Fibroblast of lung (primary cell): ENCODE measurements around the gene ANO10. TPM values are rescaled to one million over a fixed set of nuclear protein-coding genes. Genes with fewer than 3 reads are reported as not detected.
"Not testable (repeated sequence)": the region's sequence is repeated elsewhere in the genome, so short reads cannot be mapped to it uniquely, and the experiment has no call there.

Source experiments
- DNase-seq, 2 donors: peaks; one replicate each; pipeline versions ENCODE4 v3.0.0 to v3.0.0-alpha.2; 2010; ENCODE audit warnings: low read depth in 2 of 2
- H2AFZ ChIP-seq: 2 replicates; pipeline ENCODE4 v1.5.1; 2012; ENCODE audit warnings: low read length, control low read depth, inconsistent platforms
- H3K27ac ChIP-seq: 2 replicates; pipeline ENCODE4 v1.5.1; 2011; ENCODE audit warnings: low read length, control low read depth; ENCODE audit not compliant: insufficient read depth
- H3K27me3 ChIP-seq: 2 replicates; pipeline ENCODE4 v1.5.1; 2011; ENCODE audit warnings: mild to moderate bottlenecking, low read length; ENCODE audit not compliant: control insufficient read depth, insufficient read depth
- H3K36me3 ChIP-seq: 2 replicates; pipeline ENCODE4 v1.5.1; 2011; ENCODE audit warnings: low read length; ENCODE audit not compliant: control insufficient read depth, insufficient read depth
- H3K4me1 ChIP-seq: 2 replicates; pipeline ENCODE4 v1.5.1; 2011; ENCODE audit warnings: low read length; ENCODE audit not compliant: control insufficient read depth, insufficient read depth; ENCODE audit errors: extremely low read depth
- H3K4me2 ChIP-seq: 2 replicates; pipeline ENCODE4 v1.5.1; 2011; ENCODE audit warnings: low read length, control low read depth; ENCODE audit not compliant: insufficient read depth; ENCODE audit errors: extremely low read depth
- H3K4me3 ChIP-seq, 4 experiments: fragments of 200-600 bp in 1 of 4; sonication (generic) in 1 of 4; replicated peaks in 1 of 4; 2 replicates each; pipeline ENCODE4 v1.5.1; 2011 to 2016; ENCODE audit warnings: low read length in 4 of 4, low read depth in 3 of 4, mild to moderate bottlenecking in 3 of 4, control low read depth in 2 of 4, inconsistent platforms in 1 of 4, mixed read lengths in 1 of 4; ENCODE audit not compliant: insufficient read depth in 1 of 4; ENCODE audit errors: control extremely low read depth in 1 of 4
- H3K79me2 ChIP-seq: 2 replicates; pipeline ENCODE4 v1.5.1; 2012; ENCODE audit warnings: mild to moderate bottlenecking, low read length, inconsistent platforms; ENCODE audit not compliant: control insufficient read depth, insufficient read depth
- H3K9ac ChIP-seq: 2 replicates; pipeline ENCODE4 v1.5.1; 2011; ENCODE audit warnings: mild to moderate bottlenecking, low read length, control low read depth; ENCODE audit not compliant: insufficient read depth
- H3K9me3 ChIP-seq: 2 replicates; pipeline ENCODE4 v1.5.1; 2012; ENCODE audit warnings: low read depth, low read length; ENCODE audit not compliant: control insufficient read depth, insufficient read depth
- H4K20me1 ChIP-seq: 2 replicates; pipeline ENCODE4 v1.5.1; 2011; ENCODE audit warnings: low read length; ENCODE audit not compliant: control insufficient read depth, insufficient read depth; ENCODE audit errors: extremely low read depth
- CTCF ChIP-seq, 2 donors: IDR thresholded peaks in 1 of 2; conservative IDR thresholded peaks in 1 of 2; 1 replicate in 1 of 2; 2 replicates in 1 of 2; pipeline ENCODE4 v1.5.1; 2011 to 2012; ENCODE audit warnings: low read length in 2 of 2, control low read depth in 1 of 2, inconsistent platforms in 1 of 2, low read depth in 1 of 2, mild to moderate bottlenecking in 1 of 2
- EZH2 ChIP-seq: IDR thresholded peaks from 2 replicates; pipeline ENCODE4 v1.5.1; 2012; ENCODE audit warnings: low read length, control low read depth, mild to moderate bottlenecking; ENCODE audit errors: missing control alignments
- polyA plus RNA-seq, 2 donors: library from polyadenylated mRNA; depleted of rRNA in 1 of 2; stranded (reverse) in 1 of 2; unstranded in 1 of 2; fragments of >200 nt; gene quantifications; 2 replicates each; pipeline ENCODE4 v1.2.1, GENCODE V29; 2011 to 2012; ENCODE audit warnings: missing spikeins in 1 of 2
- total RNA-seq: library from RNA; depleted of rRNA; stranded (reverse); fragments of >200 nt; gene quantifications from 2 replicates; pipeline ENCODE4 v1.2.1, GENCODE V29; 2014

ANO10 gene
- total and polyA plus RNA-seq, 2 donors (not counting 1 experiment from before 2014, with no cell fraction given): 103 to 138 TPM

- no peaks in the 10 kb centered on the region for H3K79me2 ChIP-seq
- DNase-seq: no peak
Measured at GRCh38 chr3:43659250-43659880, 37.6 kb upstream of the ANO10 start.

DNA sequence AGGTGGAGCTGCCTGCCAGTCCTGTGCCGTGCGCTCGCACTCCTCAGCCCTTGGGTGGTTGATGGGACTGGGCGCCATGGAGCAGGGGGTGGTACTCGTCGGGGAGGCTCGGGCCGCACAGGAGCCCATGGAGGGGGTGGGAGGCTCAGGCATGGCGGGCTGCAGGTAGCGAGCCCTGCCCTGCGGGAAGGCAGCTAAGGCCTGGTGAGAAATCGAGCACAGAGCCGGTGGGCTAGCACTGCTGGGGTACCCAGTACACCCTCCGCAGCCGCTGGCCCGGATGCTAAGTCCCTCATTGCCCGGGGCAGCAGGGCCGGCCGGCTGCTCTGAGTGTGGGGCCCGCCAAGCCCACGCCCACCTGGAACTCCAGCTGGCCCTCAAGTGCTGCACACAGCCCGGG is 34.6 kb upstream of the ANO10 start:
- not testable (repeated sequence) for H3K9ac ChIP-seq, DNase-seq, H3K4me1 ChIP-seq, H3K4me3 ChIP-seq, H3K27ac ChIP-seq, H3K4me2 ChIP-seq, H4K20me1 ChIP-seq, H3K9me3 ChIP-seq, H3K27me3 ChIP-seq, H3K36me3 ChIP-seq, H3K79me2 ChIP-seq, H2AFZ ChIP-seq

More at GRCh38 chr3:43659250-43659880, 37.6 kb upstream of the ANO10 start:
- Histone ChIP-seq H3K9me3 (no peaks in the 10 kb centered on the region), H3K27me3 (no peaks in the 10 kb centered on the region), H2AFZ (no peak overlapping the region), H3K27ac (no peak overlapping the region), H3K4me3 (no peak overlapping the region), H3K9ac (no peak overlapping the region), H3K36me3 (no peaks in the 10 kb centered on the region), H3K4me2 (no peak overlapping the region), H4K20me1 (no peaks in the 10 kb centered on the region), H3K4me1 (no peaks in the 10 kb centered on the region)
- TF ChIP-seq EZH2: no peak
- TF ChIP-seq CTCF (conservative IDR thresholded peaks at IDR 0.05 in 1 of 2, IDR thresholded peaks at IDR 0.05 in 1 of 2; ENCODE audit: low read depth in 1 of 2, low read length in 2 of 2): no peak

DNA sequence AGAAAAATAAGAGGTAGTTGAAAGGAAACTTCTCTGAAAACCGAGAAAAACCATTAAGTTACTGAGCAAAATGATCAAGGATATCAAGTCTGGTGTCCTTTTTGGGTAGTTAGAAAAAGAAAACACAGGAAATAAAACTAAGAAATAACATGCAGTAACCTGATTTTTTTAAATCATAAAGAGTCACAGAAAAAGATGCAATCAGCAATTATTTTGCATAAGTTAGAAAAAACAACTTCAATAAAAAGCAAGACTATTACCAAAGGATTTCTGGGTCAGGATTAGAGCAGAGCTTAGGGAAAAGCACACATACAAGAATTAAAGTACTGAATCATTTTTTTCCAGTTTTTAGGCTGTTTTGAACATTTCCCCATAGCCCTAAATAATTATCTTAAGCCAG is 28.5 kb upstream of the ANO10 start:
- Histone ChIP-seq H3K4me1 (no peaks in the 10 kb centered on the region), H3K27me3 (no peaks in the 10 kb centered on the region), H2AFZ (no peak overlapping the region), H3K4me2 (no peak overlapping the region), H3K4me3 (no peak overlapping the region), H3K36me3 (no peaks in the 10 kb centered on the region), H4K20me1 (no peaks in the 10 kb centered on the region), H3K79me2 (no peaks in the 10 kb centered on the region), H3K9me3 (no peaks in the 10 kb centered on the region), H3K9ac (no peak overlapping the region), H3K27ac (no peak overlapping the region)
- no peak for DNase-seq
- no peak for TF ChIP-seq EZH2
- no peak for TF ChIP-seq CTCF (conservative IDR thresholded peaks at IDR 0.05 in 1 of 2, IDR thresholded peaks at IDR 0.05 in 1 of 2; ENCODE audit: low read depth in 1 of 2, low read length in 2 of 2)
